ENCODE data around the gene TRIM72.

DNA sequence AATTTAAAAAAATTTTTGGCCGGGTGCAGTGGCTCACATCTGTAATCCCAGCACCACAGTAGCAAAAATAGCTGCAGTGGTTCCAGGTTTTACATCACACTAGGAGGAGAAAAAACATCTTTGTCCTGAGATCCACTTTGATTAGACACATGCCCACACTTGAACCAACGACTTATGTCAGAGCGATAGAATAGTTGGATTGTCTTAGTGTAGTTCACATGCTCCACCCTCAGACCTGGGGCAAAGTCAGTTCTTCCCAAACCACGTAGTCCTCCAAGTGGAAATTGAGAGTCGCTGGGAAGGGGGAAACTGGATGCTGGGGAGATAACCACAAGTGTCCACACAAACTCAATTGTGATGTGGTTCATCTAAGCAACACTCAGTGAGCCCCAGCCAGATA lies 34.4 kb downstream of the TRIM72 start:
- TF ChIP-seq, protein P1, sequence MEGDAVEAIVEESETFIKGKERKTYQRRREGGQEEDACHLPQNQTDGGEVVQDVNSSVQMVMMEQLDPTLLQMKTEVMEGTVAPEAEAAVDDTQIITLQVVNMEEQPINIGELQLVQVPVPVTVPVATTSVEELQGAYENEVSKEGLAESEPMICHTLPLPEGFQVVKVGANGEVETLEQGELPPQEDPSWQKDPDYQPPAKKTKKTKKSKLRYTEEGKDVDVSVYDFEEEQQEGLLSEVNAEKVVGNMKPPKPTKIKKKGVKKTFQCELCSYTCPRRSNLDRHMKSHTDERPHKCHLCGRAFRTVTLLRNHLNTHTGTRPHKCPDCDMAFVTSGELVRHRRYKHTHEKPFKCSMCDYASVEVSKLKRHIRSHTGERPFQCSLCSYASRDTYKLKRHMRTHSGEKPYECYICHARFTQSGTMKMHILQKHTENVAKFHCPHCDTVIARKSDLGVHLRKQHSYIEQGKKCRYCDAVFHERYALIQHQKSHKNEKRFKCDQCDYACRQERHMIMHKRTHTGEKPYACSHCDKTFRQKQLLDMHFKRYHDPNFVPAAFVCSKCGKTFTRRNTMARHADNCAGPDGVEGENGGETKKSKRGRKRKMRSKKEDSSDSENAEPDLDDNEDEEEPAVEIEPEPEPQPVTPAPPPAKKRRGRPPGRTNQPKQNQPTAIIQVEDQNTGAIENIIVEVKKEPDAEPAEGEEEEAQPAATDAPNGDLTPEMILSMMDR (IDR thresholded peaks at IDR 0.05), result no peak
- TF ChIP-seq POLR2A (IDR thresholded peaks at IDR 0.05), result no peak

Data from lower leg skin (tissue), 3 donors.